ENCODE data around the gene UBR4.

The UBR4 gene

DNA sequence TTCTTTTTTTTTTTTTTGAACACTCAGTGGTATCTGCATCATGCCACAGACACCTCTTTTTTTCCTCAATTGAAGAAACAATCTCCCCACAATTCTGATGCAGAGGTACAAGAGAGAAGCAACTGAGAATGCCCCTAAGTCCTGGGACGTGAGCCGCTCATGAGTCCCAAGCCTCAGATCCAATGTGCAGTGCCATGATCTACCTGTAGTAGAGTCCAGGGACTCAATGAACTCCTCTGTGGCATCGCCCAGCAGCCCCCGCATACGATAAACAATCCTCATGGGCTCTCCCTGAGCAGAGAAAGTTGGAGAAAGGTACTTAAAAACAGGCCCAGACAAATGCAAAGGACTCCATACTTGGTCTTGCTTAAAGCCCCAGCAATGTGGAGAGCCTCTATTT lies 113.1 kb downstream of the UBR4 start:
- in situ Hi-C loops (cut with HindIII; ENCODE audit: low sequenced_read_pairs) = loop anchor here (5.0 kb wide), 1 partner anchor 65 kb away; no protein-coding TSS in a partner anchor

- in situ Hi-C loops (cut with HindIII; ENCODE audit: low sequenced_read_pairs) = loop anchor here (5.0 kb wide), 1 partner anchor 66 kb away; no protein-coding TSS in a partner anchor
Observed at GRCh38 chr1:19096036-19096833, 113.8 kb downstream of the UBR4 start.

GRCh38 chr1:19091196-19091953 lies 118.7 kb downstream of the UBR4 start:
- in situ Hi-C loops (cut with HindIII; ENCODE audit: low sequenced_read_pairs) = no loop called here

GRCh38 chr1:19089524-19089923 lies 120.5 kb downstream of the UBR4 start:
- in situ Hi-C loops (cut with HindIII; ENCODE audit: low sequenced_read_pairs) = no loop called here

DNA sequence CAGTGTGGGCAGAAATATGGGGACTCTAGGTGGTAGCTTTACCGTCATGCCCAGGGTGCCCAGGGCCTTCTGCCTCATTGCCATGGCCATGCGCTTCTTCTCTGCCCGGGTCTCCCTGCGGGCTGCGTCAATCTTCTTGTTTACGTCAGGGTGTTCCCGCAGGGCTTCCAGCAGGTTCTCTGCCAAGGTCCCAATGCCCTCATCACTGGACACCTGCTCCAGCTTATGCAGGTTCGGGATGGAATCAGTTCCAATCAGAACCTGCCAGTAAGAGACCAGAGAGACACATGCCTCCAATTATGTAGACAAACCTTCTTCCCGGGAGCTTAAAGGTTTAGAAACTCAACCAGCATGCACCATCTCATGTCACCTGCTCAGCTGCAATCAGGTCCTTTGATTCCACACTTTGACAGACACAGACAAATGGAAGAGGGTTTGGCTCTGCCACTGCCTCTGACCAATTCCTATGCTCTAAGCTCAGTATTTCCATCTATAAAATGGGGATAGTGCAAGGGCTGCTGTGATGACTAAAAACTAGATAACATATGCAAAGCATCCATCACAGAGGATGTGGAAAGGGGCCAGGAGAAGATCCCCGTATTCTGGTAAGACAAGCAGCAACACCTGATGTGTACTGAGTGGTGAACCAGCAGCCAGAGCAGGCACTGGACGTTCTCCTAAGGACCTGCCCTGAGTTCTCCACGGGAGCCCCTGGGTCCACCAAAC lies 121.2 kb downstream of the UBR4 start:
- in situ Hi-C loops (cut with HindIII; ENCODE audit: low sequenced_read_pairs) = no loop called here

GRCh38 chr1:19087737-19088594 lies 122.1 kb downstream of the UBR4 start:
- in situ Hi-C loops (cut with HindIII; ENCODE audit: low sequenced_read_pairs) = no loop called here

DNA sequence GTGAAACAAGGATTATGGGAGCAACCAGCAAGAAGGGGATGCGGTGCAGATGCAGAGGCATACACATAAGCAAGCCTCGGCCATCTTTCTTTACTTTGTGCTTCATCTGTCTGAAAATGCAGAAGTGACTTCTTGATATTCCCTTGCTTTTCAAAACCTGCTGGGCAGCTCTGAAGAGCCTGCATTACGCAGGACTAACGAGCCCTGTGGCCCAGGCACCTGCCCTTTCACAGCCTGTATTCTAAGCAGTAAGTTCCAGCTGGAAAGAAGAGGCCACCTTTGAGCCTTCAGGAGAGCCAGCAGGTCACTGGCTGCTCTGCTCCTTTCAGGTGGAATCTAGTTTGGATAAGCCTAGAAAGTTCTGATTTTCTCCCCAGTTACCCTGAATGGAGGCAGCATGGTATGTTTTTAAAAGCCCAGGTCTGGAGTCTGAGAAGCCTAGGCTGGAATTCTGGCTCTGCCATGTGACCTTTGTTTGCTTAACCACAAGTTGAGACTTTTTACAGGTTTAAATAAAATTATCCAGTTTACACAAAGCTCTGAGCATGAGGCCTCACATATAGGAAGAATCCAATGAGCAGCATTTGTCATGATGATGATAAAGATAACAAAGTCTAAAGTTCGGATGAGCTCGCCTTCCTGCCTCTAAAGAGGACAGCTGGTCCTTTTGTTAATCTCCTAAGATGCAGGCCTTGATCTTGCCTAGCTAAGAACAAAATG lies 122.9 kb downstream of the UBR4 start:
- in situ Hi-C loops (cut with HindIII; ENCODE audit: low sequenced_read_pairs) = no loop called here

GRCh38 chr1:19086176-19086875 lies 123.7 kb downstream of the UBR4 start:
- in situ Hi-C loops (cut with HindIII; ENCODE audit: low sequenced_read_pairs) = no loop called here

- in situ Hi-C loops (cut with HindIII; ENCODE audit: low sequenced_read_pairs) = loop anchor here (5.0 kb wide), 1 partner anchor 182 kb away; the partner anchor contains the start of gene ALDH4A1
Observed at GRCh38 chr1:19084206-19084738, 125.8 kb downstream of the UBR4 start.

DNA sequence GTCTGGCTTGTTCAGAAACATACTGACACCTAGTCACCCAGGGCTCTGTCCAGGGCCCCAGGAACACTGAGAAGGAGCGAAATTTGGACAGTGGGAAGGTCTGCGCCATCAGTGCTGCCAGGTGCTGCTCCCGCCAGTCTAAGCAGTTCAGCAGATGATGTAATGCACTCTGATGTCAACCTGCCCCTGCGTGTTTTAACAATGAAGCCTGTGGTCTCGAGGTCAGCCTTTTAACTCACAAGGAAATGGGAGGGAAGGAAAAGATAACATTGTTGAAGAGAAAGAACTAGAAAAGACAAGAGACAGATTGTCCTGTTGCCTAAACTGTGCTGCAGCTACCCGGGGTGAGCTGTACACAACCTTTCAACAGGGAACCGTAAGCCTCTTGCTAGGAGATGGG lies 127.0 kb downstream of the UBR4 start:
- in situ Hi-C loops (cut with HindIII; ENCODE audit: low sequenced_read_pairs) = loop anchor here (5.0 kb wide), 1 partner anchor 181 kb away; the partner anchor contains the start of gene ALDH4A1

GRCh38 chr1:19081218-19081893 lies 128.7 kb downstream of the UBR4 start:
- in situ Hi-C loops (cut with HindIII; ENCODE audit: low sequenced_read_pairs) = loop anchor here (5.0 kb wide), 1 partner anchor 179 kb away; the partner anchor contains the start of gene ALDH4A1

- in situ Hi-C loops (cut with HindIII; ENCODE audit: low sequenced_read_pairs) = loop anchor here (5.0 kb wide), 1 partner anchor 178 kb away; the partner anchor contains the start of gene ALDH4A1
Observed at GRCh38 chr1:19080721-19081120, 129.3 kb downstream of the UBR4 start.

- in situ Hi-C loops (cut with HindIII; ENCODE audit: low sequenced_read_pairs) = loop anchor here (5.0 kb wide), 1 partner anchor 178 kb away; the partner anchor contains the start of gene ALDH4A1
Observed at GRCh38 chr1:19079541-19080472, 130.3 kb downstream of the UBR4 start.

- in situ Hi-C loops (cut with HindIII; ENCODE audit: low sequenced_read_pairs) = no loop called here
Observed at GRCh38 chr1:19078536-19078935, 131.5 kb downstream of the UBR4 start.

- in situ Hi-C loops (cut with HindIII; ENCODE audit: low sequenced_read_pairs) = no loop called here
Observed at GRCh38 chr1:19076841-19077616, 133.0 kb downstream of the UBR4 start.
